ENCODE results near the gene RC3H2. TPM values are rescaled to one million over a fixed set of nuclear protein-coding genes. Genes with fewer than 3 reads are reported as not detected.

Gene RC3H2
- total and polyA plus RNA-seq, 2 of the 8 experiments (the other 6 are each of a cell fraction or from before 2014, with no cell fraction given), result 11.2 to 38.4 TPM

DNA sequence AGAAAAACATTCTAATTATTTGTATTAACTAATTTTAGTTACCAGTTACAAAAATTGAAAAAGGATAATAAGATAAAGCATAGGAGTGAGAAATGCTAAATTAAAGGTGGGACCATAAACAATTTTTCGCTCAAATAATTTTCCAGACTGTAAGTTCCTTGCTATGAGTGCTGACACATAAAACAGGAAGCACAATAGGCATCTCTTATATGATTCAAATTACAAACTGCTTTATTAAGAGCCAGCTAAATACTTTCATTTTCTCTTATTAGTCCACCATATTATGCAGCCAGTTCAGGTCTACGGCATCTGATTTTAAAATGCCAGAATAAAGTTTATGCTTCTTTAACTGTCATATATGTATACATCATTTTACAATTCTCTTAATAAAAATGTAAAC, 4.4 kb downstream of the RC3H2 start:
- FAIRE-seq (no peak), DNase-seq (ENCODE audit: low read depth in 1 of 2, low spot score in 2 of 2) (no peak)
- Histone ChIP-seq H3K4me1 (replicated peaks in 1 of 4; ENCODE audit: control insufficient read depth in 3 of 4, insufficient read depth in 4 of 4, low read length in 3 of 4) (no peaks in the 10 kb centered on the region; a peak in 1 of 7 replicates), H2AK5ac (ENCODE audit: low read depth, low read length) (no peak overlapping the region), H3K79me2 (ENCODE audit: control insufficient read depth in 1 of 2, insufficient read depth in 2 of 2, low read length in 2 of 2) (peaks cover 6 to 76% of the 10 kb centered on the region in 2 experiments; a peak in 3 of 4 replicates), H4K8ac (ENCODE audit: extremely low read depth, insufficient read depth, low read length) (no peak overlapping the region), H3K23me2 (ENCODE audit: low read depth, low read length) (no peaks in the 10 kb centered on the region), H2AFZ (ENCODE audit: low read length) (no peak overlapping the region), H2BK5ac (ENCODE audit: low read depth, low read length) (no peak overlapping the region), H3K4me3 (ENCODE audit: extremely low read depth in 1 of 4, insufficient read depth in 2 of 4, low read depth in 3 of 4, low read length in 4 of 4) (no peak overlapping the region), H3K23ac (ENCODE audit: insufficient read length) (no peak overlapping the region), H3K56ac (replicated peaks; ENCODE audit: insufficient read length, low read depth, low read length) (no peak overlapping the region), H3K36me3 (ENCODE audit: control insufficient read depth in 2 of 4, insufficient read depth in 4 of 4, low read length in 3 of 4) (peaks cover 0 to 23% (median 7%) of the 10 kb centered on the region in 4 experiments; a peak in 4 of 8 replicates), H3K27me3 (replicated peaks in 1 of 4; ENCODE audit: control insufficient read depth in 3 of 4, extremely low read depth in 1 of 4, insufficient read depth in 3 of 4, low read length in 3 of 4) (no peaks in the 10 kb centered on the region), H3K27ac (ENCODE audit: low read depth, low read length) (no peak overlapping the region), H2BK15ac (ENCODE audit: low read length) (no peak overlapping the region), H2BK120ac (replicated peaks; ENCODE audit: low read depth, low read length) (no peak overlapping the region), H4K20me1 (replicated peaks in 1 of 2; ENCODE audit: control insufficient read depth in 1 of 2, insufficient read depth in 2 of 2, low read length in 2 of 2) (peaks cover 2 to 3% of the 10 kb centered on the region in 2 experiments), H3K9ac (replicated peaks in 1 of 4; ENCODE audit: extremely low read depth in 1 of 4, low read depth in 3 of 4, low read length in 3 of 4) (no peak overlapping the region), H4K5ac (ENCODE audit: insufficient read length, low read depth, low read length) (no peak overlapping the region), H2BK20ac (ENCODE audit: low read length) (no peak overlapping the region), H4K91ac (replicated peaks; ENCODE audit: insufficient read length, low read length) (no peak overlapping the region), H2BK12ac (ENCODE audit: low read depth, low read length) (no peak overlapping the region), H3K4ac (replicated peaks; ENCODE audit: insufficient read length, low read depth, low read length) (no peak overlapping the region), H3K18ac (ENCODE audit: extremely low read depth, low read length) (no peak overlapping the region), H3K4me2 (ENCODE audit: insufficient read depth in 1 of 2, low read depth in 2 of 2, low read length in 2 of 2) (no peak overlapping the region), H3K9me3 (ENCODE audit: insufficient read depth in 2 of 2, low read depth in 1 of 2, low read length in 1 of 2) (no peaks in the 10 kb centered on the region), H3K79me1 (ENCODE audit: low read depth, low read length) (no peaks in the 10 kb centered on the region; the same call in 1 of the 2 replicates), H3K14ac (ENCODE audit: insufficient read length) (no peak overlapping the region)
- WGBS, 2 experiments (ENCODE audit: extremely low coverage in 1 of 2, insufficient coverage in 1 of 2, insufficient read length in 1 of 2, insufficient replicate concordance in 2 of 2, low coverage in 1 of 2, low lambda C conversion rate in 2 of 2, missing lambda C conversion rate in 1 of 2), result 90% methylated on average over 2 of the region's 2 CpGs; no CpG with 5 or more reads in 1 of the 2 experiments
- ChIA-PET POLR2A (ENCODE audit: partially characterized antibody) (interaction anchor here (1.0 to 1.9 kb wide), 3 partner anchors 12 to 62 kb away, joined by 3 to 5 read pairs (median 5); partner anchors contain the start of genes RABGAP1 and ZBTB6), CTCF (ENCODE audit: partially characterized antibody) (interaction anchor here (0.6 kb wide), 1 partner anchor 16 kb away, joined by 3 read pairs; no protein-coding TSS in a partner anchor)
- TF ChIP-seq SRF (IDR thresholded peaks at IDR 0.05; ENCODE audit: low read depth, low read length), result no peak
- TF ChIP-seq EZH2 (IDR thresholded peaks at IDR 0.05; ENCODE audit: low read depth, low read length, severe bottlenecking), result no peak
- TF ChIP-seq CREB1 (IDR thresholded peaks at IDR 0.05), result no peak
